Mesenchymal stem cell (in vitro differentiated cells and primary cell): Measurements from ENCODE around the gene FAF1.

Experiments used
- DNase-seq: peaks from one replicate; pipeline ENCODE4 v3.0.0-alpha.2; 2013
- H2AFZ ChIP-seq: one replicate; pipeline ENCODE4 v1.6.1; 2013; ENCODE audit warnings: low read depth, mild to moderate bottlenecking, control low read depth, inconsistent platforms, low read length, moderate library complexity
- H2AK5ac ChIP-seq: 2 replicates; pipeline ENCODE4 v1.6.1; 2013; ENCODE audit warnings: low read length, moderate library complexity, mild to moderate bottlenecking, inconsistent platforms; ENCODE audit not compliant: severe bottlenecking
- H2BK120ac ChIP-seq: one replicate; pipeline ENCODE4 v1.6.1; 2013; ENCODE audit warnings: low read depth, mild to moderate bottlenecking, inconsistent platforms, low read length, moderate library complexity
- H2BK12ac ChIP-seq, 2 experiments: one replicate each; pipeline ENCODE4 v1.6.1; 2013; ENCODE audit warnings: inconsistent platforms in 2 of 2, low read length in 2 of 2, mild to moderate bottlenecking in 2 of 2, moderate library complexity in 2 of 2, control low read depth in 1 of 2
- H2BK15ac ChIP-seq: one replicate; pipeline ENCODE4 v1.6.1; 2013; ENCODE audit warnings: mild to moderate bottlenecking, low read depth, inconsistent platforms; ENCODE audit not compliant: poor library complexity, severe bottlenecking
- H2BK5ac ChIP-seq: 2 replicates; pipeline ENCODE4 v1.6.1; 2013; ENCODE audit warnings: low read depth, mild to moderate bottlenecking, low read length, control low read depth, inconsistent platforms; ENCODE audit not compliant: poor library complexity, severe bottlenecking
- H3K14ac ChIP-seq, 2 experiments: one replicate each; pipeline ENCODE4 v1.6.1; 2013; ENCODE audit warnings: inconsistent platforms in 2 of 2, low read length in 2 of 2, control low read depth in 1 of 2, mild to moderate bottlenecking in 1 of 2, moderate library complexity in 1 of 2
- H3K18ac ChIP-seq, 2 experiments: one replicate each; pipeline ENCODE4 v1.6.1; 2013; ENCODE audit warnings: inconsistent platforms in 2 of 2, low read length in 2 of 2, control low read depth in 1 of 2, low read depth in 1 of 2, mild to moderate bottlenecking in 1 of 2
- H3K23ac ChIP-seq, 2 experiments: one replicate each; pipeline ENCODE4 v1.6.1; 2013; ENCODE audit warnings: inconsistent platforms in 2 of 2, low read length in 2 of 2, mild to moderate bottlenecking in 2 of 2, moderate library complexity in 2 of 2, control low read depth in 1 of 2
- H3K27ac ChIP-seq: 2 replicates; pipeline ENCODE4 v1.5.1; 2013; ENCODE audit warnings: mild to moderate bottlenecking, moderate library complexity, low read length, control low read depth, inconsistent platforms; ENCODE audit not compliant: poor library complexity, severe bottlenecking
- H3K27me3 ChIP-seq, 2 experiments: 2 replicates each; pipeline versions ENCODE4 v1.6.1 to v1.7.0; 2013; ENCODE audit warnings: low read length in 2 of 2, mild to moderate bottlenecking in 2 of 2, moderate library complexity in 2 of 2, control low read depth in 1 of 2, inconsistent platforms in 1 of 2; ENCODE audit not compliant: control insufficient read depth in 1 of 2, insufficient read depth in 1 of 2
- H3K36me3 ChIP-seq, 2 experiments: 2 replicates each; pipeline versions ENCODE4 v1.6.1 to v1.7.0; 2013; ENCODE audit warnings: low read length in 2 of 2, control low read depth in 1 of 2, inconsistent platforms in 1 of 2, low read depth in 1 of 2, mild to moderate bottlenecking in 1 of 2; ENCODE audit not compliant: insufficient read depth in 2 of 2, control insufficient read depth in 1 of 2
- H3K4ac ChIP-seq, 2 experiments: one replicate each; pipeline ENCODE4 v1.6.1; 2013; ENCODE audit warnings: inconsistent platforms in 2 of 2, low read length in 2 of 2, mild to moderate bottlenecking in 2 of 2, moderate library complexity in 2 of 2, control low read depth in 1 of 2, low read depth in 1 of 2
- H3K4me1 ChIP-seq: 2 replicates; pipeline ENCODE4 v1.6.1; 2013; ENCODE audit warnings: low read depth, low read length, control low read depth; ENCODE audit not compliant: control insufficient read depth, insufficient read depth
- H3K4me2 ChIP-seq: 2 replicates; pipeline ENCODE4 v1.6.1; 2013; ENCODE audit warnings: low read length, mild to moderate bottlenecking, inconsistent platforms; ENCODE audit not compliant: poor library complexity, severe bottlenecking
- H3K4me3 ChIP-seq, 2 experiments: 2 replicates each; pipeline versions ENCODE4 v1.5.1 to v1.7.0; 2013; ENCODE audit warnings: low read length in 2 of 2, mild to moderate bottlenecking in 2 of 2, control low read depth in 1 of 2, low read depth in 1 of 2; ENCODE audit not compliant: insufficient read depth in 1 of 2
- H3K79me1 ChIP-seq: replicated peaks from 2 replicates; pipeline ENCODE4 v1.6.1; 2013; ENCODE audit warnings: mild to moderate bottlenecking, control low read depth, low read length, inconsistent platforms; ENCODE audit not compliant: poor library complexity, severe bottlenecking
- H3K9ac ChIP-seq: 2 replicates; pipeline ENCODE4 v1.7.0; 2013; ENCODE audit warnings: mild to moderate bottlenecking, low read length, moderate library complexity
- H3K9me3 ChIP-seq: 2 replicates; pipeline ENCODE4 v1.7.0; 2013; ENCODE audit warnings: mild to moderate bottlenecking, low read length; ENCODE audit not compliant: control insufficient read depth
- H4K8ac ChIP-seq: one replicate; pipeline ENCODE4 v1.6.1; 2013; ENCODE audit warnings: inconsistent platforms, mild to moderate bottlenecking, low read length, moderate library complexity
- H4K91ac ChIP-seq: one replicate; pipeline ENCODE4 v1.6.1; 2013; ENCODE audit warnings: mild to moderate bottlenecking, low read length, inconsistent platforms
- WGBS: methylation state at CpG from one replicate; pipeline ENCODE4 v1.1.7; 2013; ENCODE audit warnings: mixed read lengths; 5-methylcytosine and 5-hydroxymethylcytosine counted together

Gene FAF1

DNA sequence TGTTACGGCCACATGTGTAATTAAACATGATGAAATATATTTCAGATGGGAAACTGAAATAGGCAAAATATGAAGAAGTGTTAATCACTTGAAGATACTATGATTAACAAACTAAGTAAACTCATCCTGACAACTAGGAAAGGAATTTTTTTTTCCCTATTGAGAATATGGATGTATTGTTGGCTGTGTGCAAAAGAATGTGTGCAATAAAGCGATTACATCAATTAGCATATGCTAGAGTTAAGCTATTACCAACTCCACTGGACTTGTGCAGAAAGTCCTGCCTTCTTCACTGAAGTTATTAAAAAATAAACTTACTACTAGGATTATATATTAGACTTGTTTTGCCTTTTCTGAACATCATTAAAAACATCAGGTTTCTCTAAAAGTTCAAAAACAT is 393.7 kb downstream of the FAF1 start:
- Histone ChIP-seq H3K23ac (no peak overlapping the region), H2BK15ac (no peak overlapping the region), H3K27ac (no peak overlapping the region), H3K4me1 (no peaks in the 10 kb centered on the region), H2AK5ac (no peak overlapping the region), H3K9ac (no peak overlapping the region), H2AFZ (no peak overlapping the region), H3K36me3 (peaks cover 2 to 28% of the 10 kb centered on the region in 2 experiments), H2BK12ac (no peak overlapping the region), H4K91ac (no peak overlapping the region), H3K4me3 (no peak overlapping the region), H3K9me3 (no peaks in the 10 kb centered on the region), H3K27me3 (no peaks in the 10 kb centered on the region), H4K8ac (no peak overlapping the region), H2BK5ac (no peak overlapping the region), H3K4ac (no peak overlapping the region), H3K4me2 (no peak overlapping the region), H3K14ac (no peak overlapping the region), H3K79me1 (no peaks in the 10 kb centered on the region), H3K18ac (no peak overlapping the region), H2BK120ac (no peak overlapping the region)
- no peak for DNase-seq
- WGBS, result no CpG with 5 or more reads among the region's 2 CpGs

- Histone ChIP-seq H3K9ac (no peak overlapping the region), H3K36me3 (peaks cover 6 to 47% of the 10 kb centered on the region in 2 experiments), H3K23ac (no peak overlapping the region), H3K4me3 (no peak overlapping the region), H3K18ac (no peak overlapping the region), H2BK15ac (no peak overlapping the region), H4K8ac (no peak overlapping the region), H2BK120ac (no peak overlapping the region), H3K27ac (no peak overlapping the region), H2BK5ac (no peak overlapping the region), H3K4me2 (no peak overlapping the region), H2AFZ (no peak overlapping the region), H3K9me3 (no peaks in the 10 kb centered on the region), H2BK12ac (no peak overlapping the region), H3K4ac (no peak overlapping the region), H2AK5ac (no peak overlapping the region), H3K14ac (no peak overlapping the region), H3K79me1 (no peaks in the 10 kb centered on the region), H4K91ac (no peak overlapping the region), H3K27me3 (no peaks in the 10 kb centered on the region), H3K4me1 (no peaks in the 10 kb centered on the region)
- whole genome bisulfite sequencing, result 100% methylated on average over 1 of the region's 1 CpG
- DNase-seq, result no peak
Measured at GRCh38 chr1:50564417-50564816, 395.6 kb downstream of the FAF1 start.

DNA sequence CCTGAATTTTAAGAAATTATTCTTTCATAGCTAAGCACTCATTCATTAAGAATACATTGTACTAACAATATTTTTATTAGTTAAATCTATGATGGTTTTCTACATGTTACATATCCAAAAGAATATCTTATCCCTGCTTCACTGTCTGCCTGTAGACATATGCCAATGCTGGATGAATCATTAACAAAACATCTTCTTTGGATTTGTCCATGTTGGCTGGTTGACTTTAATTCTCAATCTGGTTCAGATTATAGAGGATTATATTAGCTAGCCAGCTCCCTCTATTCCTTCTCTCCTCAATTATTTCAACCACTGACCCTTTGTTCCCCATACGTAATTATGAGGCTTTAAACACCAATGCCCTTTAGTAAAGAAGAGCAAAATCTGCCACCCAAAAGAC is 398.0 kb downstream of the FAF1 start:
- H2BK120ac ChIP-seq, result no peak overlapping the region
- no peak for DNase-seq
- no peaks in the 10 kb centered on the region for H3K9me3 ChIP-seq
- H3K18ac ChIP-seq, result no peak overlapping the region
- H2AFZ ChIP-seq, result no peak overlapping the region
- no peaks in the 10 kb centered on the region for H3K27me3 ChIP-seq
- no peak overlapping the region for H3K23ac ChIP-seq
- no peak overlapping the region for H2AK5ac ChIP-seq
- H3K4me1 ChIP-seq, result no peaks in the 10 kb centered on the region
- no peak overlapping the region for H3K4me2 ChIP-seq
- no peaks in the 10 kb centered on the region for H3K79me1 ChIP-seq
- H2BK12ac ChIP-seq, result no peak overlapping the region
- no peak overlapping the region for H2BK5ac ChIP-seq
- no peak overlapping the region for H3K9ac ChIP-seq
- no peak overlapping the region for H3K27ac ChIP-seq
- peaks cover 6 to 41% of the 10 kb centered on the region in 2 experiments for H3K36me3 ChIP-seq
- H4K91ac ChIP-seq, result no peak overlapping the region
- 100% methylated on average over 1 of the region's 1 CpG for WGBS
- no peak overlapping the region for H4K8ac ChIP-seq
- no peak overlapping the region for H3K14ac ChIP-seq
- H2BK15ac ChIP-seq, result no peak overlapping the region
- no peak overlapping the region for H3K4me3 ChIP-seq
- no peak overlapping the region for H3K4ac ChIP-seq

- Histone ChIP-seq H2BK15ac (no peak overlapping the region), H3K18ac (no peak overlapping the region), H3K14ac (no peak overlapping the region), H3K4me1 (no peaks in the 10 kb centered on the region), H3K4me3 (no peak overlapping the region), H3K27ac (no peak overlapping the region), H3K27me3 (no peaks in the 10 kb centered on the region), H3K9me3 (no peaks in the 10 kb centered on the region), H2BK12ac (no peak overlapping the region), H3K79me1 (no peaks in the 10 kb centered on the region), H3K4ac (no peak overlapping the region), H2AFZ (no peak overlapping the region), H3K23ac (no peak overlapping the region), H3K9ac (no peak overlapping the region), H4K91ac (no peak overlapping the region), H2AK5ac (no peak overlapping the region), H3K4me2 (no peak overlapping the region), H2BK120ac (no peak overlapping the region), H2BK5ac (no peak overlapping the region), H4K8ac (no peak overlapping the region), H3K36me3 (peaks cover 6 to 25% of the 10 kb centered on the region in 2 experiments)
- WGBS, result 100% methylated on average over 2 of the region's 3 CpGs
- no peak for DNase-seq
Measured at GRCh38 chr1:50559421-50559820, 400.6 kb downstream of the FAF1 start.
